ENCODE measurements around the gene PRKACA.
"Not testable (repeated sequence)": the region's sequence is repeated elsewhere in the genome, so short reads cannot be mapped to it uniquely, and the experiment has no call there.

PRKACA gene

DNA sequence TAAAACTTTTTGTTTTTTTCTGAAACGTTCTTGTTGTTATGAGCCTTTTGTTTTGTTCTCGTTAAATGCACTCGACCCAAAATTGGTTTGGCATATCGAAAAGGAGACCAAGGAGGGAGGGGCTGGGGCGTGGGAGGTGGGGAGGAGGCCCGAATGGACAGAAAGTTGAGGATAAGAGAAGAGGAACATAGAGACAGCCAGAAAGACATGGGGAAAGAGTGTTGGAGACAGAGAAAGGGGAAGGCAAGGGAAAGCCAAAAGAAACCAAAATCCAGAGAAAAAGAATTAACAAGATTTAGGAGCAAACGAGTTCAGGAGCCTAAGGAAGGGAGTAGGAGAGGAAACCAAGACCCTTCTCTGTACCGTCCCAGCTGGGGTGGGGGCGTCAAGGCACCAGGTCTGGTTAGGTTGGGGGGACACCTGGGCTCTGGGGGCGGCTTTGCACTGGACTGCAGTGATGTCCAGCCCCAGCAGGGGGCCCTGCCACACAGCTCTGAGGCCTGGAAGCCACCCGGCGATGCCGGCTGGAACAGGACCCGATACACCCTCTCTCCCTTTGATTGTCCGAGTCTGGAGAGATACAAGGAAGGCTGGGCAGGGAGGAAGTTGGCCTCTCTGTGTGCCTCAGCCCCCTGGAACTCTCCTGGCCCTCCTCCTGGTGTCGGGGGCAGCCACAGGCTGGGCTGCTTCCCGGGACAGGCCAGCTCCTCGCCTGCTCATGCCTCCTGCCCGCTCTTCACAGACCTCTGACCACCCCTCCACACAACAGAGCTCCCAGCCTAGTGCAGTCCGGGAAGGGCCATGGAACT is 30.4 kb upstream of the PRKACA start:
- DNase-seq = peak; percentile 56

- DNase-seq = peak; percentile 85
Measured at GRCh38 chr19:14146789-14147216, 29.2 kb upstream of the PRKACA start.

DNA sequence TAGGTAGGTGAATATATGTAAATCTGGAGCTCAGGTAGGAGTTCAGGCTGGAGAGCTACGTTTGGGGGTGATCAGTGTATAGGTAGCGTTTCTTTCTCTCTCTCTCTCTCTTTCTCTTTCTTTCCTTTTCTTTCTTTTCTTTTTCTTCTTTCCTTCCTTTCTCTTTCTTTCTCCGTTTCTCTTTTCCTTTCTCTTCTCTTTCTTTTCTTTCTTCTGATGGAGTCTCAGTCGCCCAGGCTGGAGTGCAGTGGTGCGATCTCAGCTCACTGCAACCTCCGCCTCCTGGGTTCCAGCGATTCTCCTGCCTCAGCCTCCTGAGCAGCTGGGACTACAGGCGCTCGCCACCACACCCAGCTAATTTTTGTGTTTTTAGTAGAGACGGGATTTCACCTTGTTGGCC is 28.6 kb upstream of the PRKACA start:
- not testable (repeated sequence) for DNase-seq

DNA sequence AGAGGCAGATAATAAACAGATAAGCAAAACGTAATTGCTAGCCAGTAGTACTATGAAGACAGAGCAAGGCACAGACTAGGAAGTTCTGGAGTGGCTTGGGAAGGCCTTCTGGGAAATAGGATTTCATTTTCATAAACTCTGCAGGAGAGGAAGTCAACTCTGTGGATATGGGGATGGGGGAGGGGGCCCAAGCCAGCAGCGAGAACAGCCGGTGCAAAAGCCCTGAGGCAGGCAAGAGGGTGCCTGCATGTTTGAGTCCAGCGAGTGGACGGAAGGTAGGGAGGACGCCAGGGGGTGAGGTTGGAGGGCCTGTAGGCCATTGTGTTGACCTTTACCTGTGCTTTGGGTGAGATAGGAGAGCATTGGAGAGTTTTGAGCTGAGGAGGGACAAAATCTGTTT is 27.8 kb upstream of the PRKACA start:
- no peak for DNase-seq

DNA sequence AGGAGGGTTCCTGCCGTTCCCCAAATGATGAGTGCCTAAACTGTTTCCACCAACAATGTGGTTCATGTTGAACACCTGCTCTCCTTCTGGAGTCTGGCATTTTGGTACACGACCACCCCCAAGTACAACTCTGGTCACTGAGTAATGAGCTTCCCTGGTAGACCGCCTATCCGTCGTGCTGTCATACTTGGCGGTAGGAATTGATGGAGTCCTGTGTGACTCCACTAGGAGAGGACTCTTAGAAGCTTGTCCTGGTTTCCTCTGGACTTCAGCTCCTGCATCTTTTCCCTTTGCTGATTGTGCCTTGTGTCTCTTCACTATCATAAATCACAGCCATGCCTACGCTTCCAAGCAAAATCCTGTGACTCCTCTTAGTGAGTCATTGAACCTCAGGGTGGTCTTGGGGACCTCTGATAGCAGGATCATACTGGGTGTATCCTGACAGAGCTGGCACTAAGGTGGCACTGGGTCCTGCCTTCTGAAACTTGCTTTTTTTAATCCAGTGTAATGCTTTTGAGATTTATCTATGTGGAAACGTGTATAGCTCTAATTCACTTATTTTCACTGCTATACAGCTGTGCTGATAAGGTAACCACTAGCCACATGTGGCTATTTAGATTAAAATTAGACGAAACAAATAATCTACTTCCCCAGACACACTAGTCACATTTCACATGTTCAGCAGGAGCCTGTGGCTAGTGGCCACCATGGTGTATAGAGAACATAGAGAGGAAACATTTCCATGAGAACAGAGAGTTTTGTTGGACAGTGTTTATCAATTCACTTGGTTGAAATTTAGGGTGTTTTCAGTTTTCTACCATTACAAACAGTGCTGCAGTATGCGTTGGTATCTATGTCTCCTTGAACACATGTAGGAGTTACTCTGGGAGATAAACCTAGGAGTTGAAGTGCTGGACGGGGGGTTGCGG is 25.0 kb upstream of the PRKACA start:
- no peak for DNase-seq

- DNase-seq = no peak
Measured at GRCh38 chr19:14141041-14141440, 23.5 kb upstream of the PRKACA start.

GRCh38 chr19:14139944-14140343 is 22.4 kb upstream of the PRKACA start:
- DNase-seq = no peak

DNA sequence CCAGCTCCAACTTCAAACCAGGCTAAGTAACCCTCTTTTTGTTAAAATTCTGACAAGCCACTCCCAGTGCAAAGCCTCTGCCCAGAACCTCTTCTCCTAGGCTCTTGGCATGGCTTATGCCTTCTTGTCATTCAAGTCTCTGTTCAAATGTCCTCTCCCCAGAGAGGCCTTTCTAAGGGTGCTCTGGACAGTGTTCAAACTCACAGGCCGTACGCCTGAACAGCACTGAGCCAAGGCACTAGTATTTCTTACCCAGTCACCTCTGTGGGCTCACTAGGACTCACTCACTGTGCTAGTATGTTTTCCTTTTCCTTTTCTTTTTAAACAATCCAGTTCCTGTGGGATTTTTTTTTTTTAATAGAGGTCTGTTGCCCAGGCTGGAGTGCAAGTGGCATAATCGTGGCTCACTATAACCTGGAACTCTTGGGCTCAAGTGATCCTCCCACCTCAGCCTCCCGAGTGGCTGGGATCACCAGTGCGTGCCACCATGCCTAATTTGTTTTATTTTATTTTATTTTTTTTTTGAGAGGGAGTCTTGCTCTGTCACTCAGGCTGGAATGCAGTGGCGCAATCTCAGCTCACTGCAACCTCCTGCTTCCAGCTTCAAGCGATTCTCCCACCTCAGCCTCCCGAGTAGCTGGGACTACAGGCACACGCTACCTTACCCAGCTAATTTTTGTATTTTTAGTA is 21.2 kb upstream of the PRKACA start:
- DNase-seq = no peak

DNA sequence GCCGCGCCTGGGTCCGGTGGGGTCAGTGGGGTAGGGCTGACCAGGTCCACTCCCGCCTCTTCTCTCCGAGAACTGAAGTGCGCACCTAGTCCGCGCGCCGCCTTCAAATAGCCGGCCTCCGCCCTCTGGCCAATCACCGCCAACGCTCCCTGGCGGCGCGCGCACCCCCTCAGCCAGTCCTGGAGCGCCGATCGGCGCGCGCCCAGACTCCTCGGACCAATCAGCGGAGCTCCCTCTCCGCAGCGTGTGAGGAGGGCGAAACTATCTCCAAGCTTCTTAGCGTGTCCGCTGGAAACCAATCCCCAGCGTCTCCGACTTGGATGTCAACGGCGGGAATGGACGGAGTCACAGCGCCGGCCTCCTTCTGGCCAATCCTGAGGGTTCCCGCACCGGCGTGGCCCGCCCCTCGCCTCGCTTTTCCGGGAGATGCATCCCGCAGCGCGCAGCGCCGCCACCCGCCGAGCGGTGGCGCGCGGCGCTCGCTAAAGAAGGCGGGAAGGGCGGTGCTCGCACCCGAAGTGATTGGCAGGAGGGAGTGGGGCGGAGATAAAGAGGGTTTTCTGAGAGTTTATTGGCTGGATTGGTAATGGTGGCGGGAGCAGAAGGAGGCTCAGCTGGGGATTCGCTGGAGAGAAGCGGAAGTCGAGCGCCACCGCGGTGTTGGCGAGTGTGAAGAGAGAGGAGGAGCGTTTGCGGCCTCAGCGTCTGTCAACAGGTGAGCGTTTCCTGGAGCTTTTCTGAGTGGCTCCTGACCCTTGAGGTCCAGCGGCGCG is 19.1 kb upstream of the PRKACA start, which contains the start of gene ASF1B:
Gene ASF1B (minus strand): TSS at position 81 of the 773 bp plus-strand sequence. CDS start 133 bp downstream, outside the sequence.
- peak; percentile 100 for DNase-seq

DNA sequence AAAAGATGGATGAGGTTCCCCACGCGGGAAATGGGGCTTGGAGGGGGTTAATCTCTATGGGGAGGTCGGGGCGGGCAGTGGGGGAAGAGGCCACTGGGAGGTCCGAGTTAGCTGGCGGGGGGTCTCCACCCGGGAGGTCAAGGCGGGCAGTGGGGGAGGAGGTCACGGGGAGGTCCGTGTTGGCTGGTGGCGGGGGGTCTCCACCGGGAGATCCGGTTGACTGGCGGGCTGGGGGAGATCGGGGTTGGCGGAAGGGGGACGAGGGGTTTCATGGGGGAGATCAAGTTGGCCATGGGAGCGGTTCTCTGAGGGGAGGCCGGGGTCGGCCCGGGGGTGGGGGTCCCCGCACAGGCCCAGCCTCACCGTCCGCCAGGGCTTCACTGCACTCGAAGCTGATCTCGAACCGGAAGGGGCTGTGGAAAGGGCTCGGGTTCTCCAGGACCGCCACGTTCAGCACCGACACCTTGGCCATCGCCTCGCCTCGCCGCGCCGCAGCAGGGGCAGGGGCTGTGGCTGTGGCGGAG is 18.5 kb upstream of the PRKACA start:
- DNase-seq = no peak

- no peak for DNase-seq
Measured at GRCh38 chr19:14135355-14135754, 17.8 kb upstream of the PRKACA start.

GRCh38 chr19:14127929-14128509 is 10.5 kb upstream of the PRKACA start:
- no peak for DNase-seq

GRCh38 chr19:14127176-14127575 is 9.6 kb upstream of the PRKACA start:
- no peak for DNase-seq

DNA sequence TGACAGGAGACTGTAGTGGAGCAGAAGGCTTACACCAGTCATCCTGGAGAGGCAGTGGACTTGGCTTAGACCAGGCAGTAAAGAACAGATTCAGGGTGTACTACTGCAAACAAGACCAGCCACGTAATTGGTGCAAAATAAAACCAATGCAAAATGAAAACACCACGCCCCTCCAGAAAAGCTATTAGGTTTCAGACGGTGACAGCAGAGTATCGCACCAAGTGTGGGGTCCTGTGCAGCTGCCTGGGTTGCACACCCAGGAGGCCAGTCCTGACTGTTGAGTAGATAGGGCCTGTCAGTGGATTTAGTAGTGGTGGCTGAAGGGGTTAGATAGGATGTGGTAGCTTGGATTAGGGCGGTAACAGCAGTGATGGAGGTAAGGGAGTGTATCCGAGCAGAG is 5.4 kb upstream of the PRKACA start:
- no peak for DNase-seq

GRCh38 chr19:14120497-14120780 is 2.9 kb upstream of the PRKACA start:
- no peak for DNase-seq

GRCh38 chr19:14119644-14120496 is 2.3 kb upstream of the PRKACA start:
- no peak for DNase-seq

GRCh38 chr19:14119146-14119545 is 1.6 kb upstream of the PRKACA start:
- DNase-seq = no peak

DNA sequence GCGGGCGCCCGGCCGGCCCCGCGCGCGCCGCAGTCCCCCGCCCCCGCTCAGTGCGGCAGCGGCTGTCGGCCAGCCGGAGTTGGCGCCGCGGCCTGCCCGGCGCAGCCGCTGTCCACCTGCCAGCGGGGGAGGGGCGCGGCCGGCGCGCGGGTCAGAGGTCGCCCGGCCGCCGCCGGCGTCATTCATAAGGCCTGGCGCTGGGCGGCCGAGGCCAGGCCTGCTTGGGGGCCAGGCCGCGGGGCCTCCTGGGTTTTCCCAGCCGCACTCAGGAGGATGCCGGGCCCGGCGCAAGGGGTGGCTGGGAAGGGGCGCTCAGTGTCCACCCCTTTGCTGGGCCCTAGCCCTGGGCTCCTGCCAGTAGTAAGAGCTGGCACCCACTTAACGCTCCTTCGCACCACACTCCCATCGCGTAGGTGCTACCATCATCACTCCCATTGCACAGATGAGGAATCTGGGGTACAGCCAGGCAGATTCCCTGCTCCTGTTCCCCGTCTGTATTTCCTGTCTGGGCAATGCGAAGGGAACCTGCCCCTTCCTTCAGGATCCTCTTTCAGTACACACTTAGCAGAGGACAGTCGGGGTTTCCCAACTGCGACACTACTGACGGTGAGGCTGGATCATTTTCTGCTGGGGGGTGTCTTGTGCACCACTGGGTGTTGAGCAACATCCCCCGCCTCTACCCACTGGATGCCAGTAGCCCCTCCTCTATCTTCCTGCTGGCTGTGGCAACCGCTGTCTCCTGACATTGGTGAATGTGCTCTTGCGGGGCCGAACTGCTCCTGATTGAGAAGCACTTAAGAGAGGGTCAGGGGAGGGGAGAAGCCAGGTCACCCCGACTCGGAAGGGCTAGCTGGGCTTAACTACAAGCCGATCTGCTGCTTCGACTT is 846 bp upstream of the PRKACA start:
- DNase-seq = peak; percentile 62

DNA sequence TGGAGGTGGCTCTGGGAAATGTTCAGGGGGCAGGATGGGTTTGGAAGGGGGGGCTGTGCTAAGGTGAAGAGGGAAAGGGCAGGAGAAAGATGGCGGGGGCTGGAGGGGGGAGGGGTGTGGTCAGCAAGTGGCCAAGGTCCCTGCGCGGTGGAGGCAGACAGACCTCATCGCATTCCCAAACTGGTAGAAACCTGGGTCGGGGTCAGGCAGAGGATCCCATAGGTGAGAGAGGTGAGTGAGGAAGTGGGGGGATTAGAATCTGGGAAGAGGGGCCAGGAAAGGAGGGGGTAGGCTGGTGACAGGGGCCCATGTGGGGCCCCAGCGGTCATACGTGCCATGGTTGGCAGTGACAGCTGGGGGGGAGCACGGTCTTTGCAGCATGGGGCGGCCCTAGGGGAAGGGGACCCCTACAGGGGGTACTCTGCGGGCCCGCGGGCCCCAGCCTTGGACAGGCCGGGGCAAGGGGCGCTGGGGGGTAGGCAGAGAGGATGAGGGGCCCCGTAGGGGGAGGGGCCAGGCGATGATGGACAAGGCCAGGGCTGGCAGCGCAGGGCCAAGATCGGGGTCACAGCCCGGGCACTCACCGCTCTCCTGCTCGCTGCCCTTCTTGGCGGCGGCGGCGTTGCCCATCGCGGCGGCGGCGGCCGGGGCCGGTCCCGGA is 514 bp downstream of the PRKACA start:
- DNase-seq = no peak

Measured in fibroblast of skin of right quadriceps (primary cell).